H1 (cell line): ENCODE measurements around the gene UBE2H. TPM values are rescaled to one million over a fixed set of nuclear protein-coding genes. Genes with fewer than 3 reads are reported as not detected.

Source experiments
- CTCF ChIA-PET: fragments of 300-600 bp; sonication (Branson Sonifier 250); formaldehyde crosslinking; loops from one replicate; lab custom pipeline; 2021; ENCODE audit not compliant: partially characterized antibody; lab: Charles Lee
- POLR2A ChIA-PET: fragments of 300-600 bp; sonication (Branson Sonifier 250); formaldehyde crosslinking; loops from one replicate; lab custom pipeline; 2021; ENCODE audit warnings: inconsistent platforms; ENCODE audit not compliant: partially characterized antibody; lab: Charles Lee
- DNase-seq, 2 experiments: peaks; one replicate each; pipeline versions ENCODE4 v3.0.0 to v3.0.0-alpha.2; 2010 to 2022; ENCODE audit warnings: low spot score in 2 of 2, low read depth in 1 of 2, mixed read lengths in 1 of 2
- FAIRE-seq: peaks from 2 replicates; lab custom pipeline; 2011; peaks lifted over from hg19 to GRCh38; lab: Jason Lieb, UNC
- H2AFZ ChIP-seq: 2 replicates; pipeline ENCODE4 v1.8.1; 2012; ENCODE audit warnings: low read length, inconsistent platforms
- H2AK5ac ChIP-seq: 2 replicates; pipeline ENCODE4 v1.6.1; 2013; ENCODE audit warnings: low read depth, low read length
- H2BK120ac ChIP-seq: replicated peaks from 2 replicates; pipeline ENCODE3; 2013; ENCODE audit warnings: low read depth, low read length, inconsistent platforms
- H2BK12ac ChIP-seq: 2 replicates; pipeline ENCODE4 v1.6.1; 2013; ENCODE audit warnings: low read depth, low read length
- H2BK15ac ChIP-seq: 2 replicates; pipeline ENCODE4 v1.6.1; 2013; ENCODE audit warnings: low read length
- H2BK20ac ChIP-seq: 2 replicates; pipeline ENCODE4 v1.6.1; 2013; ENCODE audit warnings: low read length
- H2BK5ac ChIP-seq: 2 replicates; pipeline ENCODE4 v1.6.1; 2013; ENCODE audit warnings: low read depth, low read length
- H3K14ac ChIP-seq: 2 replicates; pipeline ENCODE4 v1.6.1; 2013; ENCODE audit warnings: inconsistent platforms; ENCODE audit not compliant: insufficient read length
- H3K18ac ChIP-seq: 2 replicates; pipeline ENCODE4 v1.6.1; 2013; ENCODE audit warnings: low read length; ENCODE audit errors: extremely low read depth
- H3K23ac ChIP-seq: 2 replicates; pipeline ENCODE4 v1.6.1; 2013; ENCODE audit warnings: inconsistent platforms; ENCODE audit not compliant: insufficient read length
- H3K23me2 ChIP-seq: 2 replicates; pipeline ENCODE4 v1.6.1; 2013; ENCODE audit warnings: low read depth, low read length
- H3K27ac ChIP-seq: 2 replicates; pipeline ENCODE4 v1.6.1; 2011; ENCODE audit warnings: low read depth, low read length, inconsistent platforms
- H3K27me3 ChIP-seq, 4 experiments: replicated peaks in 1 of 4; 1 replicate in 1 of 4; 2 replicates in 3 of 4; pipeline versions ENCODE4 v1.6.1 to v1.8.1; 2011 to 2013; ENCODE audit warnings: low read length in 3 of 4, mild to moderate bottlenecking in 3 of 4, inconsistent platforms in 2 of 4, mixed read lengths in 2 of 4, moderate library complexity in 1 of 4; ENCODE audit not compliant: control insufficient read depth in 3 of 4, insufficient read depth in 3 of 4; ENCODE audit errors: extremely low read depth in 1 of 4
- H3K36me3 ChIP-seq, 4 experiments: 2 replicates each; pipeline versions ENCODE4 v1.6.1 to v1.8.1; 2011 to 2013; ENCODE audit warnings: mild to moderate bottlenecking in 4 of 4, low read length in 3 of 4, moderate library complexity in 2 of 4, control low read depth in 1 of 4, inconsistent platforms in 1 of 4; ENCODE audit not compliant: insufficient read depth in 4 of 4, control insufficient read depth in 2 of 4
- H3K4ac ChIP-seq: replicated peaks from 2 replicates; pipeline ENCODE3; 2013; ENCODE audit warnings: low read length, low read depth, mixed read lengths, inconsistent platforms; ENCODE audit not compliant: insufficient read length
- H3K4me1 ChIP-seq, 4 experiments: replicated peaks in 1 of 4; 1 replicate in 1 of 4; 2 replicates in 3 of 4; pipeline versions ENCODE4 v1.6.1 to v1.8.1; 2011 to 2013; ENCODE audit warnings: low read length in 3 of 4, inconsistent platforms in 2 of 4, mixed read lengths in 1 of 4; ENCODE audit not compliant: insufficient read depth in 4 of 4, control insufficient read depth in 3 of 4
- H3K4me2 ChIP-seq, 2 experiments: 2 replicates each; pipeline versions ENCODE4 v1.6.1 to v1.8.1; 2011 to 2013; ENCODE audit warnings: low read depth in 2 of 2, low read length in 2 of 2, control low read depth in 1 of 2, inconsistent platforms in 1 of 2, mild to moderate bottlenecking in 1 of 2; ENCODE audit not compliant: insufficient read depth in 1 of 2
- H3K4me3 ChIP-seq, 4 experiments: fragments of 200-600, 300-600 bp in 1 of 4; sonication (generic), shearing (Covaris generic), sonication (Bioruptor Twin) in 1 of 4; 2 replicates each; pipeline versions ENCODE4 v1.5.1 to v1.8.1; 2011 to 2016; ENCODE audit warnings: low read length in 4 of 4, low read depth in 3 of 4, control low read depth in 2 of 4, inconsistent platforms in 2 of 4, mild to moderate bottlenecking in 2 of 4, mixed read lengths in 1 of 4, moderate library complexity in 1 of 4; ENCODE audit not compliant: insufficient read depth in 2 of 4; ENCODE audit errors: extremely low read depth in 1 of 4
- H3K56ac ChIP-seq: replicated peaks from 2 replicates; pipeline ENCODE3; 2013; ENCODE audit warnings: low read depth, mild to moderate bottlenecking, mixed read lengths, low read length, inconsistent platforms; ENCODE audit not compliant: insufficient read length
- H3K79me1 ChIP-seq: 2 replicates; pipeline ENCODE4 v1.6.1; 2013; ENCODE audit warnings: low read depth, low read length, control low read depth
- H3K79me2 ChIP-seq, 2 experiments: 2 replicates each; pipeline versions ENCODE4 v1.6.1 to v1.8.1; 2012 to 2013; ENCODE audit warnings: low read length in 2 of 2, mild to moderate bottlenecking in 2 of 2, inconsistent platforms in 1 of 2; ENCODE audit not compliant: insufficient read depth in 2 of 2, control insufficient read depth in 1 of 2
- H3K9ac ChIP-seq, 4 experiments: replicated peaks in 1 of 4; 1 replicate in 1 of 4; 2 replicates in 3 of 4; pipeline versions ENCODE4 v1.6.1 to v1.8.1; 2011 to 2013; ENCODE audit warnings: low read depth in 3 of 4, low read length in 3 of 4, control low read depth in 2 of 4, mild to moderate bottlenecking in 2 of 4, moderate library complexity in 2 of 4, inconsistent platforms in 1 of 4; ENCODE audit errors: extremely low read depth in 1 of 4
- H3K9me3 ChIP-seq, 2 experiments: 2 replicates each; pipeline versions ENCODE4 v1.6.1 to v1.8.1; 2012 to 2013; ENCODE audit warnings: mild to moderate bottlenecking in 2 of 2, moderate library complexity in 2 of 2, control low read depth in 1 of 2, inconsistent platforms in 1 of 2, low read depth in 1 of 2, low read length in 1 of 2, mixed read lengths in 1 of 2; ENCODE audit not compliant: insufficient read depth in 2 of 2
- H4K20me1 ChIP-seq, 2 experiments: replicated peaks in 1 of 2; 2 replicates each; pipeline versions ENCODE3 to v1.8.1; 2011 to 2013; ENCODE audit warnings: inconsistent platforms in 2 of 2, low read length in 2 of 2, mild to moderate bottlenecking in 1 of 2; ENCODE audit not compliant: insufficient read depth in 2 of 2, control insufficient read depth in 1 of 2
- H4K5ac ChIP-seq: 2 replicates; pipeline ENCODE4 v1.6.1; 2013; ENCODE audit warnings: low read length, low read depth, mixed read lengths, inconsistent platforms; ENCODE audit not compliant: insufficient read length
- H4K8ac ChIP-seq: 2 replicates; pipeline ENCODE4 v1.8.0; 2013; ENCODE audit warnings: mild to moderate bottlenecking, moderate library complexity, low read length, inconsistent platforms; ENCODE audit not compliant: insufficient read depth; ENCODE audit errors: extremely low read depth
- H4K91ac ChIP-seq: replicated peaks from 2 replicates; pipeline ENCODE3; 2013; ENCODE audit warnings: low read length, mixed read lengths, inconsistent platforms; ENCODE audit not compliant: insufficient read length
- CBX5 ChIP-seq: fragments of 300-800, 300-1000 bp; sonication (generic); IDR thresholded peaks from 2 replicates; pipeline ENCODE4 v1.7.1; 2016; ENCODE audit warnings: antibody characterized with exemption, low read length, low read depth
- CTBP2 ChIP-seq: IDR thresholded peaks from 2 replicates; pipeline ENCODE4 v1.7.0; 2011; ENCODE audit warnings: borderline replicate concordance, mild to moderate bottlenecking, moderate library complexity, mixed read lengths, low read length; ENCODE audit not compliant: insufficient read depth, insufficient read length
- FOSL1 ChIP-seq: IDR thresholded peaks from 2 replicates; pipeline ENCODE4 v1.6.1; 2011; ENCODE audit warnings: mild to moderate bottlenecking, low read depth, low read length, moderate library complexity; ENCODE audit not compliant: insufficient read depth
- JUN ChIP-seq: IDR thresholded peaks from 2 replicates; pipeline ENCODE4 v1.6.1; 2011; ENCODE audit warnings: low read depth, mild to moderate bottlenecking, improper control_type of control experiment, low read length
- NANOG ChIP-seq: IDR thresholded peaks from 2 replicates; pipeline ENCODE4 v1.6.1; 2011; ENCODE audit warnings: low read length, low read depth, mild to moderate bottlenecking, inconsistent platforms; ENCODE audit not compliant: insufficient read depth, poor library complexity, severe bottlenecking
- POLR2AphosphoS5 ChIP-seq: IDR thresholded peaks from 2 replicates; pipeline ENCODE4 v1.6.1; 2011; ENCODE audit warnings: low read depth, low read length
- RBBP5 ChIP-seq: IDR thresholded peaks from 2 replicates; pipeline ENCODE4 v1.7.1; 2012; ENCODE audit warnings: low read depth, mild to moderate bottlenecking, inconsistent platforms, low read length, moderate library complexity, borderline replicate concordance
- RFX5 ChIP-seq: IDR thresholded peaks from 2 replicates; pipeline ENCODE4 v1.6.1; 2011; ENCODE audit warnings: low read depth, low read length, improper control_type of control experiment, borderline replicate concordance
- RXRA ChIP-seq: IDR thresholded peaks from 2 replicates; pipeline ENCODE4 v1.6.1; 2011; ENCODE audit warnings: low read depth, mild to moderate bottlenecking, low read length, moderate library complexity; ENCODE audit not compliant: insufficient read depth
- WGBS, 2 experiments: shearing (Covaris generic) in 1 of 2; methylation state at CpG; one replicate each; pipeline versions ENCODE4 v1.1.6 to v1.1.7; 2013 to 2015; ENCODE audit warnings: low lambda C conversion rate in 2 of 2, mixed read lengths in 2 of 2, inconsistent platforms in 1 of 2, low coverage in 1 of 2, missing lambda C conversion rate in 1 of 2; ENCODE audit not compliant: insufficient replicate concordance in 2 of 2, insufficient coverage in 1 of 2, insufficient read length in 1 of 2; ENCODE audit errors: extremely low coverage in 1 of 2, missing lambda C conversion rate in 1 of 2; 5-methylcytosine and 5-hydroxymethylcytosine counted together
- polyA plus RNA-seq, 7 experiments: library from polyadenylated mRNA; depleted of rRNA in 3 of 7; stranded (reverse) in 5 of 7; unstranded in 2 of 7; fragments of >200 nt in 5 of 7; fragments of 200-250 nt in 2 of 7; gene quantifications; 1 replicate in 5 of 7; 2 replicates in 1 of 7; 4 replicates in 1 of 7; pipeline versions ENCODE4 v1.2.1 to v1.2.3, GENCODE V29; 2011 to 2013; ENCODE audit warnings: missing spikeins in 2 of 7, mixed read lengths in 2 of 7
- total RNA-seq: library from RNA; stranded (reverse); fragmentation: NEBNext Ultra II Directional; extraction: Animal tissue kit (Norgen Biotek cat#: 25700); gene quantifications from 2 replicates; pipeline ENCODE4 v1.2.1, GENCODE V29; 2021

Gene UBE2H
- total and polyA plus RNA-seq, 2 of the 8 experiments (the other 6 are each of a cell fraction or from before 2014, with no cell fraction given): 30.6 to 62.2 TPM

DNA sequence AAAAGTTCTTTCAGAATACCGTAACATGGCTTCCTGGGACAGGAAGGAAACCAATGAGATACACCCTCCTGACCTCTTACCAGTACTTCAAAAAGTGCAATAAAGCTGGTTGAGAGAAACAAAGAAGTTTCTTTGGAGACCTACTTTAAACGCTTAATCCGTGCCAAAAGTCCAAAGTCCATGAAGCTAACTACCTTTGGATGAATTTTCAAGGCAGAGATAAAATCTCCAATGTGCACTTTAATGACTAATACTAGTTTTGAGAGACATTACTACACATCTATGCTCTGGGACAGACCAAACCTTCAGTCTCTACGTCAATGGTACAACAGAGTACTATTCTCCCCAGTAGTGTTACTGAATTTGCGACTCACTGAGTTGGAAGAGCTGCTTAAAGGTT lies 46.1 kb downstream of the UBE2H start:
- Histone ChIP-seq H2BK120ac (no peak overlapping the region), H2AFZ (no peak overlapping the region), H3K9me3 (no peaks in the 10 kb centered on the region), H2BK20ac (no peak overlapping the region), H2BK5ac (no peak overlapping the region), H3K79me1 (peaks cover 2% of the 10 kb centered on the region; the same call in 1 of the 2 replicates), H4K91ac (no peak overlapping the region), H3K36me3 (no peaks in the 10 kb centered on the region; a peak in 1 of 8 replicates), H3K79me2 (peaks cover 0 to 80% of the 10 kb centered on the region in 2 experiments; a peak in 3 of 4 replicates), H4K20me1 (peaks cover 0 to 3% of the 10 kb centered on the region in 2 experiments), H4K8ac (no peak overlapping the region), H3K23ac (no peak overlapping the region), H2BK15ac (no peak overlapping the region), H3K27ac (no peak overlapping the region), H3K27me3 (no peaks in the 10 kb centered on the region), H4K5ac (no peak overlapping the region), H3K4me3 (no peak overlapping the region), H3K9ac (no peak overlapping the region), H2AK5ac (no peak overlapping the region), H3K18ac (no peak overlapping the region), H3K4me2 (no peak overlapping the region), H3K23me2 (no peaks in the 10 kb centered on the region; the same call in 1 of the 2 replicates), H3K4ac (no peak overlapping the region), H2BK12ac (no peak overlapping the region), H3K56ac (no peak overlapping the region), H3K4me1 (peaks cover 0 to 8% (median 5%) of the 10 kb centered on the region in 4 experiments; a peak in 5 of 7 replicates), H3K14ac (no peak overlapping the region)
- ChIA-PET POLR2A (interaction anchor here (0.6 kb wide), 1 partner anchor 9 kb away, joined by 3 read pairs; no protein-coding TSS in a partner anchor), CTCF (interaction anchor here (0.7 to 2.5 kb wide), 5 partner anchors 12 to 77 kb away, joined by 3 to 14 read pairs (median 3); no protein-coding TSS in a partner anchor)
- FAIRE-seq: no peak
- DNase-seq: no peak
- 92% methylated on average over 5 of the region's 5 CpGs; no CpG with 5 or more reads in 1 of the 2 experiments for WGBS, 2 experiments
- TF ChIP-seq RBBP5: no peak
- no peak for TF ChIP-seq FOSL1
- no peak for TF ChIP-seq POLR2AphosphoS5
- no peak for TF ChIP-seq RFX5
- TF ChIP-seq CTBP2: no peak
- no peak for TF ChIP-seq CBX5
- no peak for TF ChIP-seq NANOG
- no peak for TF ChIP-seq RXRA
- TF ChIP-seq JUN: no peak
